ENCODE results near the gene MOCS1.

MOCS1 gene

DNA sequence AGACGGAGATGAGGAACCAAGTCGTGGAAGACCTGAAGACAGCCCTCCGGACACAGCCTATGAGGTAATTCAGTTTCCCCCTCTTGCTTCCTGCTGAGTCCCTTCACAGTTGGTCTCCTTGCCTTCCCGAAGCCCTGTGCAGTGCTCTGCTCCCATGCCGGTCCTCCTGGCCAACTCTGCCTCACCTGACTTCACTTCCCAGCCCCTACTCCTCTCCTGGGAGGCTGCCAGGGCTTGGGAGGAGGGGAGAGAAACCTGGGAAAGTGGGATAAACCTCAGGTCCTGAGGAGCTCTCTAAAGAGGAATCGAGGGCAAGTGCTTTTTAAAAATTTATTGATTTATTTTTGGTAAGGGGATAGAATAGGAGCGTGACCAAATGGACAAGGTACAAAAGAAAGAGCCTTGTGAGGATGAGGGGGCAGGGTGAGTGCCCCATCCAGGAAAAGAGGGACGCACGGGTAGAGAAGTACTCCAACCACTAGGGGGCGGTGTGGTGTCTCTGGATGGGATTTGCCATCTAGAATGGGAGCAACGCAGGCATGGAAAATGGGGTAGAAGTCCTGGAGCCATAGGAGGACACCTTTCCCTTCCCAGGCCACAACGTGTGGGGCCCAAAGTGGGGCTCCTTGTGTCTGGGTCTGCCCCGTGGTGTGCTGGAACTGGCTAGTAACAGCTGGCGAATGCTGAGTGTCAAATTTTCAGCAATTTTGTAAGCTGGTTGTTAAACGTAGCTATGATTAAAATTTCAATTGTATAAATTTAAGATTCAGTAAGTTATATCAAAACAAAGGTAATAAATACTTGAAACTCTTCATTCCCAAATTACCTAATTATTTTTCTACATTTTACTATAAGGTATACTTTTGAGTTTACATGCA, 69.0 kb downstream of the MOCS1 start:
- no peak for DNase-seq

DNA sequence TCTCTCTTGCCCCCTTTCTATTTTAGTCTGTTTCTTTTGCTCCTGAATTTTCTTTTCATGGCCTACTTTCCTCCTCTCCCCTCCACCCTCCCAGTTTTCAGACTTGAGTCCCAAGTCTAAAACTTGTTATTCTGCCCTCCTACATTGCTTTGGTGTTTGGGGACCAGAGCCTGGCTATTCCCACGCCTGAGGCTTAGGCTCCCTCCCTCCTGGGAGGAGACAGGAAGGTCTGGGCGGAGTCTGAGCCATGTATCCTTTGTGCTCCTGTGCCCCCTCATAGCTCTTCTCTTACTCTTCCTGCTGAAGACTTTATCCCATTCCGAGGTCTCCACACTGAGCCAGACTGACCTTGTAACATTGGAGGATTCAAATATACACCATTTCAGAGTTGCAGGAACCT, 72.6 kb downstream of the MOCS1 start:
- no peak for DNase-seq

DNA sequence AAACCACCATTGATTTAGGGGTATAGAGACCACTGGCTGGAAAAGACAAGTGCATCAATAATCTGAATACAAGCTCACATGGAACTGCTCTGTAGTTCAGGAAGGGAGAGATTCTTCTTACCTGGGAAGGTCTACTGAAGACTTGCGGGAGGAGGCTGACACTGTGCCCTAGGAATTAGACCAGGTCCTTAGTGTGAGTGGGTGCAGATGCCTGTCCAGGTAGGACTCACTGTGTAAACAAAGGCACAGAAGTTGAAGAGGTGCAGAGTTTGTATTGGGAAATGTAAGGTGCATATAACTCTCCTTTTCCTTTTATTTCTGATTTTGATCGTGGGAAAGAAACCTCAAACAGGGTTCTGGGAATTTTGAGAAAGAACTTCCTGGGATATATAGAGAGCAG, 75.2 kb downstream of the MOCS1 start:
- DNase-seq: no peak

DNA sequence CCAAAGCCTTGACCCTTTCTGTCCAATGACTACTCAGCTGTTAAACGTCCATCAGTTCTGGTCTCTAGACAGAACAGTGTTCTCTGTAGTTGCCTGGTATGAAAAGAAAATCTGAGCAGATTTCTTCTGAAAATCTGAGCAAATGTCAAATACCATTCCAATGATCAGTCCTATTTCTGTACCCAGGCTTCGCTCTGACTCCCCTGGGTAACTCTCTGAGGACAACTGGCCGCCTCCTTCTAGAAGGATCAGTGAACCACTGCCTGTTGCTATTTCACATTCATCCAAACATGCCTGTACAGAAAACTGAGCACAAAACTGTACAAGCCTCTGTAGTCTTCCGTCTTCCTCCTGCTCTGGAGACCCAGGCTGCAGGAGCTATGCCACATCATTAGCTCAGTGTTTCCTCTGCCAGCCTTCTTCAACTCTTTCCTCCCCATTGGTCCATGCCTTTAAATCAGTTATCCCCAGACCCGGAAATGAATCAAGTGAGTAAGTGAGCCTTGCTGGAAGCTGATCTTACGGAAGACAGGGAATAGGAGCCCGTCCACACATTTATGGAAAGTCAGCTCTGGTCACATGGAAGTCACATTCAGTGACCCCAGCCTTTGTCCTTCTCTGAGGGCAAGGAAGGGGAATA, 78.8 kb downstream of the MOCS1 start:
- no peak for DNase-seq
